Stimulated activated CD4-positive, alpha-beta T cell treated with anti-CD3 and anti-CD28 coated beads, Interleukin-1b, Interleukin-23, amount 100 ng/mL, for 1 hour (primary cell): ENCODE measurements around the gene IFNL3.
"Not testable (repeated sequence)": the region's sequence is repeated elsewhere in the genome, so short reads cannot be mapped to it uniquely, and the experiment has no call there.

ENCODE experiments used
- DNase-seq, 2 donors: peaks; one replicate each; pipeline ENCODE4 v3.0.0-alpha.2; 2020; ENCODE audit warnings: low read depth in 2 of 2

Gene IFNL3

GRCh38 chr19:39218230-39219007, 26.4 kb downstream of the IFNL3 start:
- no peak for DNase-seq

GRCh38 chr19:39217094-39217493, 27.7 kb downstream of the IFNL3 start:
- no peak for DNase-seq

DNA sequence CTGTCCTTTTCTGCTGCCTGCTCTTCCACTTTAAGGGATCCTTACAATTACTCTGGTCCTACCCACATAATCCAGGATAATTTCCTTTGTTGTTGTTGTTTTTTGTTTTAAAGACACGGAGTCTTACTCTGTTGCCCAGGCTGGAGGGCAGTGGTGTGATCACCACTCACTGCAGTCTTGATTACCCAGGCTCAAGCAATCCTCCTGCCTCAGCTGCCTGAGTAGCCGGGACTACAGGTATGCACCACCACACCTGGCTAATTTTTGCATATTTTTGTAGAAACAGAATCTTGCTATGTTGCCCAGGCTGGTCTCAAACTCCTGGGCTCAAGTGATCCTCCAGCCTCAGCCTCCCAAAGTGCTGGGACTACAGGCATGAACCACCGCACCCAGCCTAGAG, 29.5 kb downstream of the IFNL3 start:
- not testable (repeated sequence) for DNase-seq

- DNase-seq = peak; percentile 17 to 20
Measured at GRCh38 chr19:39212375-39212742, 32.4 kb downstream of the IFNL3 start.

DNA sequence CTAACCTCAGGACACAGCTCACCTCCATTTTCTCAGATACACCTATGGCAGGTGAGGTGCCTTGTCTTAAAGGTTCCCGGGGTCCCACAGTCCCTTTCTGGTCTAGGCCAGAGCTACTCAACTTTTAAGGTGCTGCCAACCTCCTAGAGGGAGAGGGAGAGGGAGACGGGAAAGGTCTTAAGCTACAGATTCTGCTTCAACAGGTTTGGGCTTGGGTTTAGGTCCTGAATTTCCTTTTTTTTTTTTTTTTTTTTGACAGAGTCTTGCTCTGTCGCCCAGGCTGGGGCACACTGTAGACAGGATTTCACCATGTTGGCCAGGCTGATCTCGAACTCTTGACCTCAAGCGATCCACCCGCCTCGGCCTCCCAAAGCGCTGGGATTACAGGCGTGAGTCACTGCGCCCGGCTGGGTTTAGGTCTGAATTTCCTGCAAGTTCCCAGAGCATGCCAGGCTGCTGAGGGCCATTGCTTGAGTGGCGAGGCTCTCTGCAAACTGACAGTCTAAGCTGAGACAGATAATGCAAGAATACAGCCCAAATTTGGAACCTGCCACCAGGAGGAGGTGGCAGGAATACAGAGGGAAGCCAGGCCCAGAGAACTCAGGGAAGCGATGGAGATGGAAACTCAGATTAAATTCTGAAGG, 33.0 kb downstream of the IFNL3 start:
- no peak for DNase-seq

GRCh38 chr19:39209196-39209595, 35.6 kb downstream of the IFNL3 start:
- DNase-seq = no peak

- DNase-seq = no peak
Measured at GRCh38 chr19:39208175-39208795, 36.5 kb downstream of the IFNL3 start.

- DNase-seq = no peak
Measured at GRCh38 chr19:39207293-39207836, 37.4 kb downstream of the IFNL3 start.

- no peak for DNase-seq
Measured at GRCh38 chr19:39206122-39206521, 38.7 kb downstream of the IFNL3 start.

GRCh38 chr19:39205449-39205764, 39.4 kb downstream of the IFNL3 start:
- DNase-seq = no peak

- no peak for DNase-seq
Measured at GRCh38 chr19:39203372-39204341, 41.1 kb downstream of the IFNL3 start, which contains the start of gene SYCN. TSS of gene SYCN (minus strand) at chr19:39204263. CDS start at chr19:39204254, 9 bp downstream.

DNA sequence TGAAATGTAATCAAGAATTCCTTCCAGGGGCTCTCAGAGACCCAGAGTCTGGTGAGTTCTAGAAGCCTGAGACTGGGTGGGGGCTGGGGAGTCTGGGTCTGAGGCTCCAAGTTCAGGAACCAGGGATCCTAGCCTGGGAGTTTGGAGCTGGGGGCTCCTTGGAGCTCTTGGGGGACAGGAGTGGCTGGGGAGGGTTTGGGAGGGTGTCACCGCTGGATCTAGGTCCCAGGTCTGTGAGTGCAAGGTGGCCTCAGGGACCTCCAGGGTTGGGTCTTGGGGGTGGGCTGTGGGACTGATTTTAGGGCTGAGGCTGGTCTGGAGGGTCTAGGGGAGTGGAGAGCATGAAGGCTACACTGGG, 41.8 kb downstream of the IFNL3 start:
- DNase-seq = no peak

GRCh38 chr19:39200803-39201115, 44.0 kb downstream of the IFNL3 start:
- DNase-seq = no peak

- DNase-seq = no peak
Measured at GRCh38 chr19:39200066-39200802, 44.6 kb downstream of the IFNL3 start.

DNA sequence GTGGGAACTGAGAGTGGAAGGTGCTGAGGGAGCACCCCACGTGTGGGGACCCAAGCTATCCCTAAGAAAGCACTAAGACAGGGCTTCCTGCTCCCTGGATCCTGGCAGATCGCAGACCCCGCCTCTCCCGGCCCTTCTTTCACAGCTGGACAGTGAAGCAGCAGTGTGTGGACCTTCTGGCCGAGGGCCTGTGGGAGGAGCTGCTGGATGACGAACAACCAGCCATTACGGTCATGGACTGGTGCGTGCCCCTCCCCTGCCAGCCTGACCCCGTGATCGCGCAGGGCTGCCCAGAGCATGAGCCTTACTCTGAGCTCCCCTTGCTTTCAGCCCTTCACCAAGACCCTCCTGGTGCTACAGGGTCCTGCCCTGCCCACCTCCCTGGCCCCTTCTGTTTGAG, 45.8 kb downstream of the IFNL3 start:
- DNase-seq = no peak

DNA sequence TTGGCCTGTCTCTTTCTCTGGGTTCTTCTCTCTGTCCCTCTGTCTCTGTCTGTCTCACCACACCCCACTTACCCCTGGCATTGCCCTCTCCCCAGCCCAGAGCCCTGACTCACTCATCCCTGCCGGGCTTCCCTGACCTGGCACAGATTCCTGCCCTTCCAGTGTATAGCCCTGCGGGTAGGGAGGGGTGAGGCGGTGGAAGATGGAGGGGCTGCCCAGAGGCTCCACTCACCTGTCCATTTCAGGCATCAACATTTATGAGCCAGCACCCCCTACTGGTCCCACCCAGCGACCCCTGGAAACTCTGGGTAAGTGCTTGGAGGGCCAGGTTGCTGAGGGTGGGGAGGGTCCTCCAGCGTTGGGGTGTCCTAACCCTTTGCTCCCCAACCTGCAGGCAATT, 47.0 kb downstream of the IFNL3 start:
- DNase-seq = no peak

- no peak for DNase-seq
Measured at GRCh38 chr19:39196860-39197562, 47.8 kb downstream of the IFNL3 start, which contains the start of gene NCCRP1. TSS of gene NCCRP1 (plus strand) at chr19:39196964. CDS start at chr19:39196983, 19 bp downstream.

DNA sequence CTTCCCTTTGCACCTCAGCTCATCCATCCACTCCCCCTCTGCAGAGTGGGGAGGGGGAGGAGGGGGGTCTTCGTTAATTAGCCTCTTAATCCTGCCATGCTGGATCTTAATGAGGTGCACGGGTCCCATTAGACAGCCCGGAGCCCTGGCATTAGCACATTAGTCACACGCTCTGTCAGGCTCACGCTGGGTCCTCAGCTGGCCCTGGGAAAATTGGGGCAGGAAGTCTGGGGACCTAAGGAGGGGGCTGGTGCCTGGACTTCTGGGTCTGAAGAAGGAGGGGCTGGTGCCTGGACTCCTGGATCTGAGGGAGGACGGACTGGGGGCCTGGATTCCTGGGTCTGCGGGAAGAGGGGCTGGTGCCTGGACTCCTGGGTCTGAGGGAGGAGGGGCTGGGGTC, 48.5 kb downstream of the IFNL3 start:
- no peak for DNase-seq

- no peak for DNase-seq
Measured at GRCh38 chr19:39195755-39196154, 49.1 kb downstream of the IFNL3 start.

DNA sequence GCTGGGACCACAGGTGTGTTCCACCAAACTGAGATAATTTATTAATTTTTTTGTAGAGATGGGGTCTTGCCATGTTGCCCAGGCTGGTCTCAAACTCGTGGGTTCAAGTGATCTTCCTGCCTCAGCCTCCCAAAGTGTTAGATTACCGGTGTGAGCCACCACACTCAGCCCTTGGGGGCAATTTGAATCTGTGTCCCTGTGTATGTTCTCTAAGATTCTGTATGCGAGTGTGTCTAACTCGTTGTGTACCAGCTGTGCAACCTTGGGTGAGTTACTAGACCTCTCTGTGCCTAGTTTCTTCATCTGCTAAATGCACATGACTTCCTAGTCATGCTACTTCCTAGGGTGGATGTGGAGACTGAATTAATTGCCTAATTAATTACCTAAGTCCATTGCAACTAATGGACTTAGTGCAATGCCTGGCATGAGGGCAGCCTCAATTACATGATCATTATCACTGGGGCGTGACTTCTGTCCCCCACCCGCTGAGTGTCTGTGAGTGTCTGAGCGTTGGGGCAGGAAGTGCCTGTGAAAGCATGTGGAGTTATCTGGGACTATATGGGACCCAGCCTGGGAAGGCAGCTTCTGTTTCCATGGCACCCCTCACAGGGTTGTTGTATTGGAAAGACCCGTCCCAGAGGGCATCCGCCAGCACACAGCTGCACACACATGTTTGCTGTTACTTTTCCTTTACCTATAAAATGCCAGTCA, 49.8 kb downstream of the IFNL3 start:
- DNase-seq = no peak
